GM19455 (cell line): ENCODE results near the gene FTO.

Experiments
- ATAC-seq: cut with Tn5 transposase; IDR thresholded peaks from one replicate; pipeline ENCODE4 v1.9.1; 2021; ENCODE audit not compliant: unreplicated experiment

FTO gene

GRCh38 chr16:53708490-53708889 is 4.5 kb downstream of the FTO start:
- no peak for ATAC-seq

- no peak for ATAC-seq
Observed at GRCh38 chr16:53711390-53711789, 7.4 kb downstream of the FTO start.

GRCh38 chr16:53712065-53712464 is 8.1 kb downstream of the FTO start:
- no peak for ATAC-seq

GRCh38 chr16:53713403-53714204 is 9.6 kb downstream of the FTO start:
- ATAC-seq: no peak

- ATAC-seq: no peak
Observed at GRCh38 chr16:53714205-53715022, 10.5 kb downstream of the FTO start.

- no peak for ATAC-seq
Observed at GRCh38 chr16:53715023-53715384, 11.0 kb downstream of the FTO start.

- no peak for ATAC-seq
Observed at GRCh38 chr16:53717577-53717976, 13.6 kb downstream of the FTO start.

GRCh38 chr16:53721017-53721416 is 17.1 kb downstream of the FTO start:
- no peak for ATAC-seq

- no peak for ATAC-seq
Observed at GRCh38 chr16:53726625-53727024, 22.7 kb downstream of the FTO start.

- ATAC-seq: no peak
Observed at GRCh38 chr16:53730693-53731092, 26.7 kb downstream of the FTO start.

- ATAC-seq: no peak
Observed at GRCh38 chr16:53732296-53732929, 28.5 kb downstream of the FTO start.

- ATAC-seq: no peak
Observed at GRCh38 chr16:53734908-53735307, 31.0 kb downstream of the FTO start.

GRCh38 chr16:53736297-53736696 is 32.3 kb downstream of the FTO start:
- ATAC-seq: no peak

- no peak for ATAC-seq
Observed at GRCh38 chr16:53737552-53737951, 33.6 kb downstream of the FTO start.

GRCh38 chr16:53740476-53740875 is 36.5 kb downstream of the FTO start:
- ATAC-seq: no peak

GRCh38 chr16:53740933-53741531 is 37.1 kb downstream of the FTO start:
- no peak for ATAC-seq

- ATAC-seq: no peak
Observed at GRCh38 chr16:53741546-53741945, 37.6 kb downstream of the FTO start.

- ATAC-seq: no peak
Observed at GRCh38 chr16:53743149-53743566, 39.2 kb downstream of the FTO start.

- no peak for ATAC-seq
Observed at GRCh38 chr16:53744449-53744848, 40.5 kb downstream of the FTO start.

- ATAC-seq: no peak
Observed at GRCh38 chr16:53745086-53745485, 41.1 kb downstream of the FTO start.

- ATAC-seq: no peak
Observed at GRCh38 chr16:53745753-53746266, 41.9 kb downstream of the FTO start.
